H9 (cell line): ENCODE data around the gene CTCFL. TPM values are rescaled to one million over a fixed set of nuclear protein-coding genes. Genes with fewer than 3 reads are reported as not detected.

ENCODE experiments used
- DNase-seq: peaks from one replicate; pipeline ENCODE4 v3.0.0-alpha.2; 2017
- H2AFZ ChIP-seq: one replicate; pipeline ENCODE4 v1.6.1; 2013; ENCODE audit warnings: mild to moderate bottlenecking, low read length, control low read depth, moderate library complexity
- H2AK5ac ChIP-seq: 2 replicates; pipeline ENCODE4 v1.6.1; 2013; ENCODE audit warnings: low read length, control low read depth, mixed read lengths; ENCODE audit not compliant: insufficient read length
- H2BK120ac ChIP-seq: one replicate; pipeline ENCODE4 v1.6.1; 2013; ENCODE audit warnings: low read depth, mild to moderate bottlenecking, low read length, control low read depth, inconsistent platforms; ENCODE audit not compliant: poor library complexity, severe bottlenecking
- H2BK12ac ChIP-seq: 2 replicates; pipeline ENCODE4 v1.6.1; 2013; ENCODE audit warnings: low read length, control low read depth, mixed read lengths, low read depth; ENCODE audit not compliant: insufficient read length
- H2BK15ac ChIP-seq: 2 replicates; pipeline ENCODE4 v1.6.1; 2013; ENCODE audit warnings: low read depth, low read length, control low read depth
- H2BK20ac ChIP-seq: one replicate; pipeline ENCODE4 v1.6.1; 2013; ENCODE audit warnings: low read depth, mild to moderate bottlenecking, low read length, control low read depth, inconsistent platforms; ENCODE audit not compliant: poor library complexity, severe bottlenecking
- H2BK5ac ChIP-seq: 2 replicates; pipeline ENCODE4 v1.6.1; 2013; ENCODE audit warnings: low read length, control low read depth, mixed read lengths; ENCODE audit not compliant: insufficient read length
- H3K14ac ChIP-seq: 2 replicates; pipeline ENCODE4 v1.6.1; 2013; ENCODE audit warnings: low read length, control low read depth; ENCODE audit not compliant: insufficient read depth
- H3K18ac ChIP-seq: 2 replicates; pipeline ENCODE4 v1.6.1; 2013; ENCODE audit warnings: low read depth, mild to moderate bottlenecking, mixed read lengths, low read length, control low read depth; ENCODE audit not compliant: insufficient read length
- H3K23ac ChIP-seq: 2 replicates; pipeline ENCODE4 v1.6.1; 2013; ENCODE audit warnings: low read length, control low read depth, mixed read lengths, low read depth; ENCODE audit not compliant: insufficient read length
- H3K23me2 ChIP-seq: 2 replicates; pipeline ENCODE4 v1.6.1; 2013; ENCODE audit warnings: low read depth, mild to moderate bottlenecking, mixed read lengths, low read length, control low read depth; ENCODE audit not compliant: insufficient read length, poor library complexity, severe bottlenecking
- H3K27ac ChIP-seq: 2 replicates; pipeline ENCODE4 v1.5.1; 2013; ENCODE audit warnings: low read length, control low read depth, mixed read lengths, low read depth; ENCODE audit not compliant: insufficient read length
- H3K27me3 ChIP-seq: 2 replicates; pipeline ENCODE4 v1.6.1; 2013; ENCODE audit warnings: low read length, control low read depth, inconsistent platforms; ENCODE audit not compliant: insufficient read depth
- H3K4ac ChIP-seq: 2 replicates; pipeline ENCODE4 v1.6.1; 2013; ENCODE audit warnings: low read depth, mild to moderate bottlenecking, control low read depth, inconsistent platforms, low read length, moderate library complexity
- H3K4me1 ChIP-seq: 2 replicates; pipeline ENCODE4 v1.6.1; 2013; ENCODE audit warnings: low read length, control low read depth, inconsistent platforms; ENCODE audit not compliant: insufficient read depth
- H3K4me2 ChIP-seq: 2 replicates; pipeline ENCODE4 v1.6.1; 2013; ENCODE audit warnings: low read length, control low read depth, mixed read lengths; ENCODE audit not compliant: insufficient read length, insufficient read depth
- H3K56ac ChIP-seq: 2 replicates; pipeline ENCODE4 v1.6.1; 2013; ENCODE audit warnings: low read depth, mild to moderate bottlenecking, mixed read lengths, low read length, control low read depth; ENCODE audit not compliant: insufficient read length
- H3K79me1 ChIP-seq: 2 replicates; pipeline ENCODE4 v1.6.1; 2013; ENCODE audit warnings: low read depth, mild to moderate bottlenecking, moderate library complexity, low read length, control low read depth, inconsistent platforms; ENCODE audit not compliant: insufficient read depth, poor library complexity, severe bottlenecking
- H3K79me2 ChIP-seq: 2 replicates; pipeline ENCODE4 v1.6.1; 2013; ENCODE audit warnings: low read length, control low read depth, inconsistent platforms; ENCODE audit not compliant: insufficient read depth
- H3K9ac ChIP-seq: 2 replicates; pipeline ENCODE4 v1.6.1; 2013; ENCODE audit warnings: low read length, control low read depth, mixed read lengths; ENCODE audit not compliant: insufficient read length; ENCODE audit errors: extremely low read depth
- H3K9me3 ChIP-seq: one replicate; pipeline ENCODE4 v1.6.1; 2013; ENCODE audit warnings: low read depth, low read length, inconsistent platforms; ENCODE audit not compliant: control insufficient read depth
- H3T11ph ChIP-seq: one replicate; pipeline ENCODE4 v1.6.1; 2013; ENCODE audit warnings: mild to moderate bottlenecking, low read length, control low read depth, inconsistent platforms
- H4K20me1 ChIP-seq: one replicate; pipeline ENCODE4 v1.6.1; 2013; ENCODE audit not compliant: control insufficient read depth, insufficient read length, insufficient read depth
- H4K5ac ChIP-seq: 2 replicates; pipeline ENCODE4 v1.6.1; 2013; ENCODE audit warnings: low read depth, mild to moderate bottlenecking, mixed read lengths, low read length, control low read depth; ENCODE audit not compliant: insufficient read length
- H4K8ac ChIP-seq: replicated peaks from 2 replicates; pipeline ENCODE4 v1.6.1; 2013; ENCODE audit warnings: low read length, control low read depth, mixed read lengths, low read depth; ENCODE audit not compliant: insufficient read length
- H4K91ac ChIP-seq: 2 replicates; pipeline ENCODE4 v1.6.1; 2013; ENCODE audit warnings: low read depth, mild to moderate bottlenecking, moderate library complexity, mixed read lengths, low read length, control low read depth; ENCODE audit not compliant: insufficient read length
- H3K27ac Mint-ChIP-seq, 3 experiments: 2 replicates in 2 of 3; 3 replicates in 1 of 3; pipeline ENCODE4 v1.8.0; 2020 to 2021; ENCODE audit warnings: mixed read lengths in 3 of 3, mild to moderate bottlenecking in 1 of 3, moderate library complexity in 1 of 3
- H3K27me3 Mint-ChIP-seq: 2 replicates; pipeline ENCODE4 v1.8.0; 2021; ENCODE audit warnings: low read depth, mild to moderate bottlenecking, moderate library complexity, mixed read lengths
- H3K36me3 Mint-ChIP-seq, 3 experiments: 2 replicates in 2 of 3; 3 replicates in 1 of 3; pipeline ENCODE4 v1.8.0; 2020 to 2021; ENCODE audit warnings: low read depth in 3 of 3, mixed read lengths in 3 of 3; ENCODE audit not compliant: insufficient read depth in 1 of 3
- H3K4me1 Mint-ChIP-seq, 2 experiments: 2 replicates each; pipeline ENCODE4 v1.8.0; 2020; ENCODE audit warnings: mixed read lengths in 2 of 2
- H3K4me3 Mint-ChIP-seq, 2 experiments: 2 replicates in 1 of 2; 3 replicates in 1 of 2; pipeline ENCODE4 v1.8.0; 2020 to 2021; ENCODE audit warnings: mild to moderate bottlenecking in 2 of 2, mixed read lengths in 2 of 2, moderate library complexity in 1 of 2
- H3K9me3 Mint-ChIP-seq, 2 experiments: 2 replicates in 1 of 2; 3 replicates in 1 of 2; pipeline ENCODE4 v1.8.0; 2020; ENCODE audit warnings: mild to moderate bottlenecking in 2 of 2, mixed read lengths in 2 of 2, moderate library complexity in 1 of 2
- WGBS: extraction: QIAGEN DNeasy Blood & Tissue Kit; methylation state at CpG from one replicate; pipeline ENCODE4 v1.1.7; 2013; ENCODE audit warnings: missing lambda C conversion rate, low lambda C conversion rate, mixed read lengths; ENCODE audit not compliant: insufficient read length; ENCODE audit errors: extremely low coverage; 5-methylcytosine and 5-hydroxymethylcytosine counted together
- total RNA-seq: library from RNA; stranded (reverse); gene quantifications from 2 replicates; pipeline ENCODE4 v1.2.1, GENCODE V29; 2021
- TF ChIP-seq, protein P1 (sequence below): fragments of 200-600 bp; sonication (generic); conservative IDR thresholded peaks from 3 replicates; pipeline ENCODE4 v1.8.0; 2021; ENCODE audit warnings: antibody characterized with exemption, mild to moderate bottlenecking

CTCFL gene
- total RNA-seq, 1 experiment from 2014 or later: 0.90 TPM

DNA sequence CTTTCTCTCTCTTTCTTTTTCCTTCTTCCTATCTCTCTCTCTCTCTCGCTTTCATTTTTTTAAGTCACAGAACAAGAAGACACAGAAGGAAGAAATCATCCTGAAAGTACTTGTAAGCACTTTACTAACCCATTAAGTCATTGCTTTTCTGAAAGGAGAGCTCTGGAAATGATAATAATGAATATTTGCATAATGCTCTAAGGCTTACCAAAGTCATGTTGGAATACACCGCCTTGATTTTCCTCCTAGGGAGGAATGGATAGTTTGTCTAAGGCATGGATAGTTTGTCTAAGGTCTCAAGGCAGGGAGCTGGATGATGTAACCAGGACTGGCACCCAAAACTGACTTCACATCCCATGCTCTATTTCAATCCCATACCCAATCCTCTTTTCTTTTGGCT is 12.9 kb upstream of the CTCFL start:
- WGBS: 100% methylated on average over 1 of the region's 2 CpGs
- no peak for DNase-seq
- no peak overlapping the region for H2BK5ac ChIP-seq
- peaks cover 14 to 29% (median 14%) of the 10 kb centered on the region in 3 experiments for H3K36me3 Mint-ChIP-seq
- H2BK15ac ChIP-seq: no peak overlapping the region
- no peak overlapping the region for H4K8ac ChIP-seq
- peaks cover 12% of the 10 kb centered on the region for H3K9me3 ChIP-seq
- no peak overlapping the region for H3K27ac Mint-ChIP-seq
- no peaks in the 10 kb centered on the region for H4K20me1 ChIP-seq
- H3K9me3 Mint-ChIP-seq: peaks cover 42 to 48% of the 10 kb centered on the region in 2 experiments
- no peak overlapping the region for H3K14ac ChIP-seq
- no peaks in the 10 kb centered on the region for H3K23me2 ChIP-seq
- no peak overlapping the region for H3K4ac ChIP-seq
- no peaks in the 10 kb centered on the region for H3K79me2 ChIP-seq
- H3K4me1 Mint-ChIP-seq: peaks cover 5 to 11% of the 10 kb centered on the region in 2 experiments; a peak in 3 of 4 replicates
- no peak overlapping the region for H3K56ac ChIP-seq
- H4K5ac ChIP-seq: no peak overlapping the region
- no peak overlapping the region for H2BK20ac ChIP-seq
- H3K79me1 ChIP-seq: no peaks in the 10 kb centered on the region
- H2BK12ac ChIP-seq: no peak overlapping the region
- no peaks in the 10 kb centered on the region; the same call in 1 of the 2 replicates for H3K27me3 ChIP-seq
- no peak overlapping the region for H3K9ac ChIP-seq
- no peak overlapping the region for H3K4me3 Mint-ChIP-seq
- H3T11ph ChIP-seq: no peak overlapping the region
- H3K23ac ChIP-seq: no peak overlapping the region
- H2AK5ac ChIP-seq: no peak overlapping the region
- no peak overlapping the region for H3K4me2 ChIP-seq
- TF ChIP-seq, protein P1, sequence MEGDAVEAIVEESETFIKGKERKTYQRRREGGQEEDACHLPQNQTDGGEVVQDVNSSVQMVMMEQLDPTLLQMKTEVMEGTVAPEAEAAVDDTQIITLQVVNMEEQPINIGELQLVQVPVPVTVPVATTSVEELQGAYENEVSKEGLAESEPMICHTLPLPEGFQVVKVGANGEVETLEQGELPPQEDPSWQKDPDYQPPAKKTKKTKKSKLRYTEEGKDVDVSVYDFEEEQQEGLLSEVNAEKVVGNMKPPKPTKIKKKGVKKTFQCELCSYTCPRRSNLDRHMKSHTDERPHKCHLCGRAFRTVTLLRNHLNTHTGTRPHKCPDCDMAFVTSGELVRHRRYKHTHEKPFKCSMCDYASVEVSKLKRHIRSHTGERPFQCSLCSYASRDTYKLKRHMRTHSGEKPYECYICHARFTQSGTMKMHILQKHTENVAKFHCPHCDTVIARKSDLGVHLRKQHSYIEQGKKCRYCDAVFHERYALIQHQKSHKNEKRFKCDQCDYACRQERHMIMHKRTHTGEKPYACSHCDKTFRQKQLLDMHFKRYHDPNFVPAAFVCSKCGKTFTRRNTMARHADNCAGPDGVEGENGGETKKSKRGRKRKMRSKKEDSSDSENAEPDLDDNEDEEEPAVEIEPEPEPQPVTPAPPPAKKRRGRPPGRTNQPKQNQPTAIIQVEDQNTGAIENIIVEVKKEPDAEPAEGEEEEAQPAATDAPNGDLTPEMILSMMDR: no peak
- H2AFZ ChIP-seq: no peak overlapping the region
- H3K27me3 Mint-ChIP-seq: peaks cover 55% of the 10 kb centered on the region
- no peak overlapping the region for H3K18ac ChIP-seq
- H2BK120ac ChIP-seq: no peak overlapping the region
- no peak overlapping the region for H4K91ac ChIP-seq
- no peak overlapping the region for H3K27ac ChIP-seq
- H3K4me1 ChIP-seq: no peaks in the 10 kb centered on the region
